GM23248 (cell line): ENCODE data around the gene INTS7. TPM values are rescaled to one million over a fixed set of nuclear protein-coding genes. Genes with fewer than 3 reads are reported as not detected.

Experiments used
- DNase-seq: peaks from one replicate; pipeline ENCODE4 v3.0.0-alpha.2; 2015
- H2AFZ ChIP-seq: fragments of 200-600 bp; sonication (generic); 2 replicates; pipeline ENCODE4 v1.6.1; 2016; ENCODE audit warnings: antibody characterized with exemption
- H3F3A ChIP-seq: fragments of 200-600 bp; sonication (generic); 2 replicates; pipeline ENCODE4 v1.6.1; 2016; ENCODE audit warnings: mild to moderate bottlenecking, antibody characterized with exemption, mixed run types; ENCODE audit not compliant: insufficient read depth
- H3K27ac ChIP-seq: fragments of 200-600 bp; sonication (generic); 2 replicates; pipeline ENCODE4 v1.5.1; 2016; ENCODE audit warnings: mild to moderate bottlenecking
- H3K27me3 ChIP-seq: fragments of 200-600 bp; sonication (generic); replicated peaks from 2 replicates; pipeline ENCODE4 v1.6.1; 2016; ENCODE audit warnings: mild to moderate bottlenecking; ENCODE audit not compliant: insufficient read depth
- H3K36me3 ChIP-seq: fragments of 200-600 bp; sonication (generic); 2 replicates; pipeline ENCODE4 v1.6.1; 2016; ENCODE audit warnings: low read depth, mild to moderate bottlenecking
- H3K4me1 ChIP-seq: fragments of 200-600 bp; sonication (generic); 2 replicates; pipeline ENCODE4 v1.6.1; 2016; ENCODE audit warnings: mild to moderate bottlenecking; ENCODE audit not compliant: insufficient read depth
- H3K4me2 ChIP-seq: fragments of 200-600 bp; sonication (generic); one replicate; pipeline ENCODE4 v1.6.1; 2016; ENCODE audit warnings: mild to moderate bottlenecking; ENCODE audit not compliant: unreplicated experiment
- H3K4me3 ChIP-seq: fragments of 200-600 bp; sonication (generic); 2 replicates; pipeline ENCODE4 v1.5.1; 2016; ENCODE audit warnings: mild to moderate bottlenecking
- H3K79me2 ChIP-seq: fragments of 200-600 bp; sonication (generic); 2 replicates; pipeline ENCODE4 v1.6.1; 2016; ENCODE audit warnings: mild to moderate bottlenecking; ENCODE audit not compliant: insufficient read depth
- H3K9ac ChIP-seq: fragments of 200-600 bp; sonication (generic); 2 replicates; pipeline ENCODE4 v1.6.1; 2016; ENCODE audit warnings: mild to moderate bottlenecking
- H3K9me2 ChIP-seq: fragments of 200-600 bp; sonication (generic); 2 replicates; pipeline ENCODE4 v1.6.1; 2016; ENCODE audit warnings: mixed run types, mild to moderate bottlenecking, moderate library complexity; ENCODE audit not compliant: insufficient read depth
- H3K9me3 ChIP-seq: fragments of 200-600 bp; sonication (generic); one replicate; pipeline ENCODE4 v1.6.1; 2017; ENCODE audit warnings: low read depth
- H4K20me1 ChIP-seq: fragments of 200-600 bp; sonication (generic); 2 replicates; pipeline ENCODE4 v1.6.0; 2016; ENCODE audit not compliant: insufficient read depth
- EZH2 ChIP-seq: fragments of 200-600 bp; sonication (generic); IDR thresholded peaks from 2 replicates; pipeline ENCODE4 v1.6.1; 2018; ENCODE audit warnings: antibody characterized with exemption, mild to moderate bottlenecking; ENCODE audit not compliant: insufficient read depth, poor library complexity, severe bottlenecking
- EZH2phosphoT487 ChIP-seq: fragments of 200-600 bp; sonication (generic); IDR thresholded peaks from 2 replicates; pipeline ENCODE4 v1.6.1; 2018; ENCODE audit warnings: antibody characterized with exemption, moderate library complexity, mild to moderate bottlenecking, low read depth; ENCODE audit not compliant: insufficient read depth
- WGBS, 2 experiments: methylation state at CpG; one replicate each; pipeline ENCODE4 v1.1.6; 2015 to 2017; ENCODE audit warnings: low lambda C conversion rate in 2 of 2, low coverage in 1 of 2; ENCODE audit errors: missing lambda C conversion rate in 2 of 2; 5-methylcytosine and 5-hydroxymethylcytosine counted together
- in situ Hi-C: fragments of 300-500 bp; cut with MboI; formaldehyde crosslinking; loops from 2 replicates; pipeline ENCODE4 v1.15.0; 2020
- polyA plus RNA-seq: library from polyadenylated mRNA; unstranded; fragments of >200 nt; fragmentation: Nextera tagmentation; extraction: Ambion mirVana; gene quantifications from 2 replicates; pipeline ENCODE4 v1.2.1, GENCODE V29; 2016
- total RNA-seq: library from RNA; depleted of rRNA; stranded (reverse); fragments of >200 nt; shearing (Covaris generic); gene quantifications from 2 replicates; pipeline ENCODE4 v1.2.3, GENCODE V29; 2014

Gene INTS7
- total and polyA plus RNA-seq, 2 experiments from 2014 or later = 9.8 to 12.1 TPM

DNA sequence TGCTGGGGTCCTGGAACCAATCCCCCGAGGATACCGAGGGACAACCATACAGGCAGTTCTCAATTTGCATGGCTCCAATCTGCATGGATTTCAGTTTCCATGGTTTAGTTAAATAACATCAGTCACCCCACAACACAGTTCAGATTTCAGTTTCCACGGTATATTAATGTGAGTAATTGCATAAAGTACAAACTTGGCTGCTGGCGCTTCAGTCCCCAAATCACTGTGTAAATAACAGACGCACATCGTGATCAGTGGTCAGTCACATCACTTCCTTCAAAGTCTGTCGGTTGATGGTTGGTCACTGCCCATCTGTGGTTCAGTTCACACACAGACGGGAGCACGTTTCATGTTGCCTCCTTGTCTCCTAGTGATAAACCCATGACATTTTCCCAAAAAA, 138.4 kb downstream of the INTS7 start:
- in situ Hi-C loops = no loop called here
- no peak overlapping the region for H3K4me2 ChIP-seq
- no peaks in the 10 kb centered on the region for H4K20me1 ChIP-seq
- no peaks in the 10 kb centered on the region for H3K36me3 ChIP-seq
- no peaks in the 10 kb centered on the region for H3K9me2 ChIP-seq
- H3K4me1 ChIP-seq = no peaks in the 10 kb centered on the region
- no peak overlapping the region for H3K9ac ChIP-seq
- WGBS, 2 experiments = 60 to 62% methylated on average over 9 of the region's 9 CpGs
- no peak for DNase-seq
- H3K79me2 ChIP-seq = no peaks in the 10 kb centered on the region
- H3K27ac ChIP-seq = no peak overlapping the region
- peaks cover 7% of the 10 kb centered on the region; the same call in 1 of the 2 replicates for H3K27me3 ChIP-seq
- H3F3A ChIP-seq = no peaks in the 10 kb centered on the region
- no peak overlapping the region for H3K4me3 ChIP-seq
- H3K9me3 ChIP-seq = no peaks in the 10 kb centered on the region
- no peak for TF ChIP-seq EZH2
- H2AFZ ChIP-seq = no peak overlapping the region

DNA sequence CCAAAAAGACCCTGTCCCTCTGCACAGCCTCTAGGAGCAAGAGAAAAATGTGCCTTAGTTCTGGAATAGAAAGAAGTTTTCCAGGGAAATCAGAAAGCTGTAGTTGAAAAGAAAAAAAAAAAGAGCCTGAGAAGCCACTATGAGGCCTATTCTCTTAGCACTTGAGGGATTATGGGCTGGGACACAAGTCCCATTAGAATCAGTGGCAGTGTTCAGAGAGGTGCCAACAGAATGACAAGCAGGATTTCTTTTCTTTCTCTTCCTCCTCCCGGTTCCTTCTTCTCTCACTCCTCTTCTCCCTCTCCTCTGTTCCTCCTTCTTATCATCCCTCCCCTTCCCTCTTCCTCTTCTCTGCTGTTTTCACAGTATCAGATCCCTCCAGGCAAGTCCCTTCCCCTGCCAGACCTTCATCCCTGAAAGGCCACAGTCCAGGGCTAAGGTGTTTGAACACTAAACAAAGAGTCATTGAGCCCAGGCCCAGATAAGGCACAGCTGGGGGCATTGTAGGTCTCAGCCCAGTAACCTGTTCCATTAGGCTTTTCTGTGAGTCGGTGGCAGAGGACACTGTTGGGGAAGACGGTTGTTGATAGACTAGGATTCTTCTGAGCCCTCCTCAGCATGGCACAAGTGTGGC, 140.1 kb downstream of the INTS7 start:
- Histone ChIP-seq H3F3A (no peaks in the 10 kb centered on the region), H2AFZ (no peak overlapping the region), H3K36me3 (no peaks in the 10 kb centered on the region), H3K27me3 (no peaks in the 10 kb centered on the region; the same call in 1 of the 2 replicates), H3K4me1 (no peaks in the 10 kb centered on the region), H3K9me2 (no peaks in the 10 kb centered on the region), H3K4me2 (no peak overlapping the region), H3K79me2 (no peaks in the 10 kb centered on the region), H3K4me3 (no peak overlapping the region), H3K9me3 (no peaks in the 10 kb centered on the region), H3K9ac (no peak overlapping the region), H3K27ac (no peak overlapping the region), H4K20me1 (no peaks in the 10 kb centered on the region)
- no peak for TF ChIP-seq EZH2phosphoT487
- TF ChIP-seq EZH2 = no peak
- 60 to 68% methylated on average over 3 of the region's 3 CpGs for WGBS, 2 experiments
- no peak for DNase-seq
- in situ Hi-C loops = no loop called here

DNA sequence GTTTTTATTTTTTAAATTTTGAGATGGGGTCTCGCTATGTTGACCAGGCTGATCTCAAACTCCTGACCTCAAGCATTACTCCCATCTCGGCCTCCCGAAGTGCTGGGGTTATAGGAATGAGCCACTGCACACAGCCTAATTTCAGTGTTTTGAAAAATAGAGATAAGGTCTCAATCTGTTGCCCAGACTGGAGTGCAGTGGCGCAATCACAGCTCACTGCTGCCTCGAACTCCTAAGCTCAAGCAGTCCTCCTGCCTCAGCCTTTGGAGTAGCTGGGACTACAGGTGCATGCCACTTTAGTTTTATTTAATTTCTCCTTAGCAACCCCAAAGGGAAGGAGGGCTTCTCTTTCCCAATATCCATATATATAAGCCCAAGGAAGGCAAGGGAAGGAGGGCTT, 141.0 kb downstream of the INTS7 start:
- in situ Hi-C loops = no loop called here

DNA sequence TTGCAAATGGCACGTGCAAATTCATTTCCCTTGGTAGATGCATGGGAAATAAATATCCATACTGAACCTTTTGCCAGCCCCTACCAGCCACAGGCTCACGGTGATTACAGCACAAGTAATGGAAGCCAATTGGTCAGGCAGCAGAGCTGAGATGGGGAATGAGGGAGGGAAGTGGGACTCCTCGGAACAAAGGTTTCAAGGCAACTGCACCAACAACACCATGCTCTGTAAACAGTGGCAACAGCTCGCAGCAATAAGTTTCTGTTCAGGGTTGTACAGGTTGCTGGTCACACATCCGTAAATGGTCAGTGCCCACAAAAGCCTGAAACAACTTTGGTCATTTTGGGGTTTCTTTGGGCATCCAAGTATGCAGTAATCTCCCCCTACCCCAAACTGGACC, 142.1 kb downstream of the INTS7 start:
- Histone ChIP-seq H3K4me2 (no peak overlapping the region), H3K79me2 (no peaks in the 10 kb centered on the region), H3F3A (no peaks in the 10 kb centered on the region), H3K27ac (no peak overlapping the region), H3K4me1 (no peaks in the 10 kb centered on the region), H3K4me3 (no peak overlapping the region), H3K9me2 (no peaks in the 10 kb centered on the region), H4K20me1 (no peaks in the 10 kb centered on the region), H3K36me3 (no peaks in the 10 kb centered on the region), H3K9me3 (no peaks in the 10 kb centered on the region), H3K9ac (no peak overlapping the region), H2AFZ (no peak overlapping the region), H3K27me3 (no peaks in the 10 kb centered on the region; the same call in 1 of the 2 replicates)
- WGBS, 2 experiments = 25 to 31% methylated on average over 5 of the region's 5 CpGs
- in situ Hi-C loops = no loop called here
- DNase-seq = no peak
- TF ChIP-seq EZH2 (no peak), EZH2phosphoT487 (no peak)

More for the DNA sequence above, 141.0 kb downstream of the INTS7 start:
- H3K9me2 ChIP-seq = no peaks in the 10 kb centered on the region
- no peak overlapping the region for H2AFZ ChIP-seq
- no peaks in the 10 kb centered on the region; the same call in 1 of the 2 replicates for H3K27me3 ChIP-seq
- H3K4me3 ChIP-seq = no peak overlapping the region
- H3K36me3 ChIP-seq = no peaks in the 10 kb centered on the region
- H3K27ac ChIP-seq = no peak overlapping the region
- TF ChIP-seq EZH2phosphoT487 (no peak), EZH2 (no peak)
- H3K4me2 ChIP-seq = no peak overlapping the region
- no peaks in the 10 kb centered on the region for H3K4me1 ChIP-seq
- H3F3A ChIP-seq = no peaks in the 10 kb centered on the region
- no peak for DNase-seq
- H3K9ac ChIP-seq = no peak overlapping the region
- H3K79me2 ChIP-seq = no peaks in the 10 kb centered on the region
- no peaks in the 10 kb centered on the region for H4K20me1 ChIP-seq
- WGBS, 2 experiments = 54 to 62% methylated on average over 5 of the region's 5 CpGs
- H3K9me3 ChIP-seq = no peaks in the 10 kb centered on the region
